Measurements from ENCODE around the gene RNF133. TPM values are rescaled to one million over a fixed set of nuclear protein-coding genes. Genes with fewer than 3 reads are reported as not detected.

The RNF133 gene
- total RNA-seq, 4 donors from 2014 or later, result not detected

DNA sequence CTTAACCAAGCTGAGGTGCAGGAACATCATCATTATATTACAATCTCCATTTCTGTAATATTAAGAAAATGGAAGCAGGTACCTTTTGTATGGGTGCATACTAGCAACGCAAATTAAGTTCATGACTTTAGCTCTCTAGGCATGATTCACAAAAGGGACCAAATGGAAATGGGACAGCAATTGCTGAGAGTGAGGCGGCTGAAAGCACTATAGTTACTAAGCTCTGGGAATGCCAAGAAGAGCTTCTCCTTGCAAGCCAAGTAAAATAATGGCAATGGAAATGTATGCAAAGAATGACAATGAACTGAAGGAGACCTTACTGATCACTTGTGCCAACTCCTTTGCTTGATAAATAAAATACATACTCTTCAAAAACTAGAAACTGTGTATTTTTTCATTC lies 40.0 kb upstream of the RNF133 start:
- no peaks in the 10 kb centered on the region for H3K36me3 ChIP-seq
- intact Hi-C loops (cut with DNase I; ENCODE audit: low total_unique reads), result no loop called here
- H3K9me3 ChIP-seq, result no peaks in the 10 kb centered on the region
- DNase-seq, result no peak
- ATAC-seq, result no peak
- no peak overlapping the region for H3K27ac ChIP-seq
- in situ Hi-C loops (cut with MboI; ENCODE audit: low sequenced_read_pairs in 4 of 4), result no loop called here
- no peaks in the 10 kb centered on the region for H3K27me3 ChIP-seq
- H3K4me1 ChIP-seq, result no peaks in the 10 kb centered on the region
- TF ChIP-seq, protein P1, sequence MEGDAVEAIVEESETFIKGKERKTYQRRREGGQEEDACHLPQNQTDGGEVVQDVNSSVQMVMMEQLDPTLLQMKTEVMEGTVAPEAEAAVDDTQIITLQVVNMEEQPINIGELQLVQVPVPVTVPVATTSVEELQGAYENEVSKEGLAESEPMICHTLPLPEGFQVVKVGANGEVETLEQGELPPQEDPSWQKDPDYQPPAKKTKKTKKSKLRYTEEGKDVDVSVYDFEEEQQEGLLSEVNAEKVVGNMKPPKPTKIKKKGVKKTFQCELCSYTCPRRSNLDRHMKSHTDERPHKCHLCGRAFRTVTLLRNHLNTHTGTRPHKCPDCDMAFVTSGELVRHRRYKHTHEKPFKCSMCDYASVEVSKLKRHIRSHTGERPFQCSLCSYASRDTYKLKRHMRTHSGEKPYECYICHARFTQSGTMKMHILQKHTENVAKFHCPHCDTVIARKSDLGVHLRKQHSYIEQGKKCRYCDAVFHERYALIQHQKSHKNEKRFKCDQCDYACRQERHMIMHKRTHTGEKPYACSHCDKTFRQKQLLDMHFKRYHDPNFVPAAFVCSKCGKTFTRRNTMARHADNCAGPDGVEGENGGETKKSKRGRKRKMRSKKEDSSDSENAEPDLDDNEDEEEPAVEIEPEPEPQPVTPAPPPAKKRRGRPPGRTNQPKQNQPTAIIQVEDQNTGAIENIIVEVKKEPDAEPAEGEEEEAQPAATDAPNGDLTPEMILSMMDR (IDR thresholded peaks at IDR 0.05 in 4 of 5, conservative IDR thresholded peaks at IDR 0.05 in 1 of 5), result no peak
- no peak for TF ChIP-seq POLR2A (IDR thresholded peaks at IDR 0.05)
- no peak overlapping the region for H3K4me3 ChIP-seq

DNA sequence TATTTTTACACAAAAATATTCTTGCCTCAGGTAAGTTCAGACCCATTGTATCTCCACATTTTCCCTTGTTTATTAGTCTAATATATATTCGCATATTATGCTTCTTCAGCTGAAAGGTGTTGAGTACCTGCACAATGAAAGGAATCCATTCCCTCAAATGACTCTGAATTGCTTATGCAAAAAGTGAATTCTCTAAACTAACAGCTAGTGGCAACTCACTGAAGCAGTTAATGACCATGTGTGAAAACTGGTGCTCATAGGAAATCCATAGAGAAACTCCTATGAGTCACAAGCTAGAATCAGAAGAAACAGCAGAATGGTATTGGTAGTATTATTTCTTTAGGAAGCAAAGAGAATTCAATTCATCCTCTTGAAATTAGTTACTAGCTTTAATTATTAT lies 37.3 kb upstream of the RNF133 start:
- in situ Hi-C loops (cut with MboI; ENCODE audit: low sequenced_read_pairs in 4 of 4) (no loop called here), intact Hi-C loops (cut with DNase I; ENCODE audit: low total_unique reads) (no loop called here)
- H3K27me3 ChIP-seq, result no peaks in the 10 kb centered on the region
- H3K4me1 ChIP-seq, result no peaks in the 10 kb centered on the region
- ATAC-seq (no peak), DNase-seq (no peak)
- H3K27ac ChIP-seq, result no peak overlapping the region
- H3K4me3 ChIP-seq, result no peak overlapping the region
- TF ChIP-seq, protein P1 (IDR thresholded peaks at IDR 0.05 in 4 of 5, conservative IDR thresholded peaks at IDR 0.05 in 1 of 5), result no peak
- TF ChIP-seq POLR2A (IDR thresholded peaks at IDR 0.05), result no peak
- H3K9me3 ChIP-seq, result no peaks in the 10 kb centered on the region
- no peaks in the 10 kb centered on the region for H3K36me3 ChIP-seq

DNA sequence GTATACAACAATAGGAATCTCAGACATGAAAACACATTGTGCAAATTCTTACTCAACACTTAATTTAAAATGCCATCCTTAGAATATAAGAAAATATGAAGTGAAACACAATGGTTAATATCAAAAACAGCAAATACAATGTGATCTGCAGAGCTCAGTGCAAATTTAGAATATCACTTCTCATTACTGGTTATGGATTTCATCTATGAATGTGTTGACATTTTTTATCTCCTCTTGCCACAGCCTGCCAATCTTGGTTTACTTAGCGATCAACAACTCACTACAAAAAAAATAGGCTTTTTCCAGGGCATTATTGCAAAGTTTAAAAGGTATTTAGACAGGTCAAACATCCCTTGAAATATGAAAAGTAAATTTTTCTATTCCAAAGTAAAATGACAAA lies 28.8 kb upstream of the RNF133 start:
- ATAC-seq, result no peak
- H3K9me3 ChIP-seq, result no peaks in the 10 kb centered on the region
- H3K27me3 ChIP-seq, result no peaks in the 10 kb centered on the region
- no peak overlapping the region for H3K4me3 ChIP-seq
- H3K4me1 ChIP-seq, result no peaks in the 10 kb centered on the region
- H3K36me3 ChIP-seq, result no peaks in the 10 kb centered on the region
- H3K27ac ChIP-seq, result no peak overlapping the region
- in situ Hi-C loops (cut with MboI; ENCODE audit: low sequenced_read_pairs in 4 of 4), result no loop called here
- DNase-seq, result no peak
- intact Hi-C loops (cut with DNase I; ENCODE audit: low total_unique reads), result no loop called here
- TF ChIP-seq, protein P1 (IDR thresholded peaks at IDR 0.05 in 4 of 5, conservative IDR thresholded peaks at IDR 0.05 in 1 of 5), result no peak
- TF ChIP-seq POLR2A (IDR thresholded peaks at IDR 0.05), result no peak

DNA sequence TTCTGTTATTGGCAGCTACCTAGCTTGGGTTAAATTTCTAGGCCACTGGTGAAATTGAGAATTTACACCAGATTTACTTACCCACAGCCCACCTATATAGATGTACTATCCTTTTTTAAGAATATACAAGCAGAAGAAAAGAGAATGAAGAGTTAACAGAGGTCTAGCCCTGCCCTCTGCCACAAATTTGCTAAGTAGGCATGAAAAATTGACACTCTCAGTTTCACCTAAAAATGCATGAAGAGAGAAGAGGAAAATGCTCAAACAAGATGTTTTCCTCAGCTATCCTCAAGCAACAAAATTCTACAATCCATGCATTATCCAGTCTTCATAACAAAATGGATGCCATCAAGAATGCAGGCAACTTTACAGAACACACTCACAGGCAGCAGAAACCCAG lies 28.4 kb upstream of the RNF133 start:
- TF ChIP-seq, protein P1 (IDR thresholded peaks at IDR 0.05 in 4 of 5, conservative IDR thresholded peaks at IDR 0.05 in 1 of 5), result no peak
- no peak for TF ChIP-seq POLR2A (IDR thresholded peaks at IDR 0.05)
- Histone ChIP-seq H3K4me1 (no peaks in the 10 kb centered on the region), H3K9me3 (no peaks in the 10 kb centered on the region), H3K27ac (no peak overlapping the region), H3K4me3 (no peak overlapping the region), H3K36me3 (no peaks in the 10 kb centered on the region), H3K27me3 (no peaks in the 10 kb centered on the region)
- intact Hi-C loops (cut with DNase I; ENCODE audit: low total_unique reads), result no loop called here
- no peak for DNase-seq
- ATAC-seq, result no peak
- in situ Hi-C loops (cut with MboI; ENCODE audit: low sequenced_read_pairs in 4 of 4), result no loop called here

DNA sequence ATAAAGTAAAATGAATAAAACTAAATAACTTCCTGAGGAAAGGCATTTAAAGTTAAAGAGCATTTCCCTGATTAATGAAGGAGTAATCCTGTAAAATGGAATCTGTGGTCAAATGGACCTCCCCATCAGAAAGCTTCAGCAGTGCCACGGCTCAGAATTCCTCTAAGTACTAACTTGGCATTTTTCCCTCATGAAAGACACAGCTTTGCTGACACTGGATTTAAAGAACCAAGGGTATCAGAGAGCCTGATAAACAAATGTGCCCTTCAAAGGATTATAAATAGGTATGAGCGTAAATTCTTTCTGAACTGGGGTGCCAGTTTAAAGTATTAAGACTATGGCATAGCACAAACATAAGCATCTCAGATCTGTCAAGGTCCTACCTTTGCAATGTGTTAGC lies 28.0 kb upstream of the RNF133 start:
- no peak overlapping the region for H3K4me3 ChIP-seq
- no peaks in the 10 kb centered on the region for H3K36me3 ChIP-seq
- H3K27ac ChIP-seq, result no peak overlapping the region
- no peaks in the 10 kb centered on the region for H3K9me3 ChIP-seq
- TF ChIP-seq POLR2A (IDR thresholded peaks at IDR 0.05), result no peak
- TF ChIP-seq, protein P1 (IDR thresholded peaks at IDR 0.05 in 4 of 5, conservative IDR thresholded peaks at IDR 0.05 in 1 of 5), result no peak
- DNase-seq (no peak), ATAC-seq (no peak)
- no peaks in the 10 kb centered on the region for H3K27me3 ChIP-seq
- in situ Hi-C loops (cut with MboI; ENCODE audit: low sequenced_read_pairs in 4 of 4), result no loop called here
- intact Hi-C loops (cut with DNase I; ENCODE audit: low total_unique reads), result no loop called here
- H3K4me1 ChIP-seq, result no peaks in the 10 kb centered on the region

Data from gastrocnemius medialis (tissue), 4 donors.